SW 1271 (cell line): ENCODE data around the gene RPS23.

Experiments used
- DNase-seq, 2 experiments: peaks; one replicate each; lab custom pipeline; 2025; lab: John Stamatoyannopoulos, UW

Gene RPS23

GRCh38 chr5:82244854-82245635 is 33.1 kb downstream of the RPS23 start:
- no peak for DNase-seq

- no peak for DNase-seq
These were observed 34.0 kb downstream of the RPS23 start for GRCh38 chr5:82244151-82244550.

- no peak for DNase-seq
These were observed 43.3 kb downstream of the RPS23 start for GRCh38 chr5:82234885-82235284.

GRCh38 chr5:82225525-82226172 is 52.5 kb downstream of the RPS23 start:
- peak in 1 of 2 experiments; percentile 45 for DNase-seq
